ENCODE data around the gene PDK1. TPM values are rescaled to one million over a fixed set of nuclear protein-coding genes. Genes with fewer than 3 reads are reported as not detected.

PDK1 gene
- total RNA-seq, 2 experiments from 2014 or later: 36.1 to 49.1 TPM

DNA sequence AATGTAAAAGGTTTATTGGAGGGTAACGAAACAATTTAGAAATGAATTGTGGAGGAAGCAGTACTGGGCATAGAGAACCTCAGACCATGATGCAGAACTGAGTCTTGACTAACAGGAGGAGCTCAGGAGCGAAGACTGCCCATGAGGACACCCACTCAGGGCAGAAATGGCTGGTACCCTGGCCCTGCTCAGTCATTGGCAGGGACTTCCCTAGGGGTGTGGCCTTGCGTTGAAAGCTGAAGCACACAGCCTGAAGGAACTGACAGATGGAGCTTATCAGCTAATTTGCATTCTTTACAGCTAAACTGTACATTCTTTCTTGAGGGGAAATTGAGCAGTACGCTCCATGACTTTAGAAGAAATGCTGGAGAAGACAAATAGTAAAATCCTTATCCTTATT, 57.1 kb downstream of the PDK1 start:
- H3K4me3 Mint-ChIP-seq: no peak overlapping the region
- no peak overlapping the region for H3K27ac Mint-ChIP-seq
- ChIA-PET CTCF (no interaction called here), POLR2A (no interaction called here)
- no peaks in the 10 kb centered on the region for H3K27me3 Mint-ChIP-seq
- no peaks in the 10 kb centered on the region for H3K4me1 Mint-ChIP-seq
- no peaks in the 10 kb centered on the region for H3K9me3 Mint-ChIP-seq
- no peak for DNase-seq
- H3K36me3 Mint-ChIP-seq (ENCODE audit: low read depth): peaks cover 18% of the 10 kb centered on the region

- Mint-ChIP-seq H3K9me3 (no peaks in the 10 kb centered on the region), H3K4me1 (no peaks in the 10 kb centered on the region), H3K36me3 (ENCODE audit: low read depth) (peaks cover 13% of the 10 kb centered on the region), H3K4me3 (no peak overlapping the region), H3K27ac (no peak overlapping the region), H3K27me3 (no peaks in the 10 kb centered on the region)
- POLR2A ChIA-PET: no interaction called here
- no peak for DNase-seq
- CTCF ChIA-PET: interaction anchor here (0.8 kb wide), 1 partner anchor 9 kb away, joined by 3 read pairs; no protein-coding TSS in a partner anchor
Observed at GRCh38 chr2:172613615-172614231, 57.8 kb downstream of the PDK1 start.

DNA sequence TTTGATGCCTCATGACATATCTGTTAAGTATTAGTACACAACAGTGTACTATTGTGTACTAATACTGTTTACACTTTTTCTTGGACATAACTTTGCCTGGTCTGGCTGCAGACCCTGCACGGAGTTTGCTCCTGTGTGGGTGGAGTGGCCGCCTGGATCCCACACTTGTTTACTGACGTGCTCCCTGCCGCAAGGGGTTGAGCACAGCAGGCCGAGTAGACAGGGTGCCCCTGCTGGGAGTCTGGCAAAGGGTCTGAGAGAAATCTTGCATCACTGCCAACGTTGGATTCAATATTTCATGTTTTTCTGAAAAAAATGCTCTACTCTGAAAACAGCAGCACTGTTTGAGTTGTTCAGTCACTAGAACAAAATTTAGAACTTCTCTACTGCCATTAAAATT, 59.0 kb downstream of the PDK1 start:
- POLR2A ChIA-PET: no interaction called here
- no peaks in the 10 kb centered on the region for H3K27me3 Mint-ChIP-seq

GRCh38 chr2:172615727-172616261, 59.9 kb downstream of the PDK1 start:
- peaks cover 13% of the 10 kb centered on the region for H3K36me3 Mint-ChIP-seq (ENCODE audit: low read depth)
- no peak overlapping the region for H3K4me3 Mint-ChIP-seq
- POLR2A ChIA-PET: no interaction called here
- DNase-seq: no peak
- no peaks in the 10 kb centered on the region for H3K4me1 Mint-ChIP-seq
- no peak overlapping the region for H3K27ac Mint-ChIP-seq
- CTCF ChIA-PET: no interaction called here
- no peaks in the 10 kb centered on the region for H3K27me3 Mint-ChIP-seq
- H3K9me3 Mint-ChIP-seq: no peaks in the 10 kb centered on the region

More for the DNA sequence above, 59.0 kb downstream of the PDK1 start:
- DNase-seq: no peak
- H3K4me3 Mint-ChIP-seq: no peak overlapping the region
- CTCF ChIA-PET: no interaction called here
- H3K36me3 Mint-ChIP-seq (ENCODE audit: low read depth): peaks cover 13% of the 10 kb centered on the region
- H3K9me3 Mint-ChIP-seq: no peaks in the 10 kb centered on the region
- H3K27ac Mint-ChIP-seq: no peak overlapping the region
- no peaks in the 10 kb centered on the region for H3K4me1 Mint-ChIP-seq

GRCh38 chr2:172617115-172617514, 61.2 kb downstream of the PDK1 start:
- Mint-ChIP-seq H3K36me3 (ENCODE audit: low read depth) (peaks cover 11% of the 10 kb centered on the region), H3K4me1 (no peaks in the 10 kb centered on the region), H3K27ac (no peak overlapping the region), H3K4me3 (no peak overlapping the region), H3K27me3 (no peaks in the 10 kb centered on the region), H3K9me3 (no peaks in the 10 kb centered on the region)
- POLR2A ChIA-PET: no interaction called here
- CTCF ChIA-PET: no interaction called here
- DNase-seq: no peak

DNA sequence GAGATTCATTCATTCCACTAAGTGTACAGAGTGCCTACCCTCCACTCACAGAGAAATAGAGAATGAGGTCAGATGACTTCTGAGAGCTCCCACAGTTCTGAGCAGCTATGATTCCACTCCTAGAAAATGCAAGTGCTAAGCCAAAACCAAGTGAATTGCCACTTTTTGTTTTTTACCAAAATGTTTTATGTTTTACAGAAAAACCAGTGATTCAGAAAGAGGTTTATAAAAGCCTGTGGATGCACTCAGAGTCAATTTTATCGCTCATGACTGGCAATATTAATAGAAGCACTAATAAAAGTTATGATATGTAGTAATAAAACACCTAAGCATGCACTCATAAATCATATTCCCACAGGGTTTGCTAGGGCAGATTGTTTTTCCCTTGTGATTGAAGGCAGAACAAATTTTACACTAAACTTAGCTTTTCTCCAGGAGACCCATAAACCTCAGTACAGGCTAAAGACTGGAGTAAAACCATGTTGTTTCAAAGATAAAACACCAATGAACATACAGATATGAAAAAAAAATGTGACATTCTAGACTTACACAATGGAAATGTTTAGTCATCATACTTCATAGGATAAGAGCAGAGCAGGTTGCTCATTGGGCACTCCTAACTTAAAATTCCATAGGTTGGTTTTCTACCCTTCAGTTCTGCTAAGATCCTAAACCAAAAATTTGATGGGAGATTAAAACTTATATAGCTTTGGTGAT, 67.5 kb downstream of the PDK1 start:
- no peak overlapping the region for H3K4me3 Mint-ChIP-seq
- ChIA-PET POLR2A (no interaction called here), CTCF (interaction anchor here (0.7 kb wide), 1 partner anchor 117 kb away, joined by 5 read pairs; no protein-coding TSS in a partner anchor)
- no peak overlapping the region for H3K27ac Mint-ChIP-seq
- DNase-seq: no peak
- H3K9me3 Mint-ChIP-seq: no peaks in the 10 kb centered on the region
- H3K27me3 Mint-ChIP-seq: no peaks in the 10 kb centered on the region
- H3K4me1 Mint-ChIP-seq: no peaks in the 10 kb centered on the region
- H3K36me3 Mint-ChIP-seq (ENCODE audit: low read depth): peaks cover 14% of the 10 kb centered on the region

DNA sequence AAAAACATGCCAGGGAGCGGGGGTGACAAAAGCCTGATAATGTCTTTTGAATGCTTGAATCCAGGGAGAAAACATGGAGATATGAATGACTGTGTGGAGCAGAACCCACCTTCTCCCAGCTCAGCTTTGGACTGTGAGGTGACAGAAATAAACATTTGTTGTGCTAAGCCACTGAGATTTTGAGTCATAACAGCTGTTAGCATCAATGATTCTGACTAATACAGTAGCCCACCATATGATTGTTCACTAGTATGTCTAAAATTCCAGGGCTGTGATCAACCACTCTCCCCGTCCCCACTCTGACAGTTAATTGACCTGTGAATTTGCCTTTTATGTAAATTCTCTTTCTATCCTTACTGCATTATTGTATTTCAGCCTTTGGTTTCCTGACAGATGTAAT, 69.1 kb downstream of the PDK1 start:
- DNase-seq: no peak
- ChIA-PET CTCF (no interaction called here), POLR2A (no interaction called here)
- Mint-ChIP-seq H3K27ac (no peak overlapping the region), H3K27me3 (no peaks in the 10 kb centered on the region), H3K4me3 (no peak overlapping the region), H3K36me3 (ENCODE audit: low read depth) (peaks cover 24% of the 10 kb centered on the region), H3K9me3 (no peaks in the 10 kb centered on the region), H3K4me1 (no peaks in the 10 kb centered on the region)

GRCh38 chr2:172627181-172627580, 71.3 kb downstream of the PDK1 start:
- CTCF ChIA-PET: no interaction called here

DNA sequence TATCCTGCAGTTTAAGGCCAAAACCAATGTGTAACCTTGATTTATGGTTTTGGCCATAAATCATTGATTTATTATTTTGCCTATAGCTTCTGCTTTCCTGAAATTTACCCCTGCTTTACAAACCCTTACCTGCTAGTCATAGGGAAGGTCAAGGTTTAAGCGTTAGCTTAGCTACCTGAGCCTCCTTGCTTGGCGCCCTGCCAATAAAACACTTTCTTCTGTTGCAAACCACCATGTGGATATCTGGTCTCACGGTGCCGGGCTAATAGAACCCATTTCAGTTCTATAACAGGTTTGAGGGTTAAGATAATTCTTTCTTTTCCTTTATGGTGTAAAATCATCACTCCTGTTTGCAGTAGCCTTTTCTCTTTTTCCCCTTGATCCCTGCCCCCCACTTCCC, 72.2 kb downstream of the PDK1 start:
- CTCF ChIA-PET: no interaction called here
- DNase-seq: no peak
- H3K36me3 Mint-ChIP-seq (ENCODE audit: low read depth): peaks cover 23% of the 10 kb centered on the region
- H3K27ac Mint-ChIP-seq: no peak overlapping the region
- no peaks in the 10 kb centered on the region for H3K9me3 Mint-ChIP-seq
- H3K4me3 Mint-ChIP-seq: no peak overlapping the region
- POLR2A ChIA-PET: no interaction called here
- H3K27me3 Mint-ChIP-seq: no peaks in the 10 kb centered on the region
- no peaks in the 10 kb centered on the region for H3K4me1 Mint-ChIP-seq

More at GRCh38 chr2:172627181-172627580, 71.3 kb downstream of the PDK1 start:
- no peak for DNase-seq
- Mint-ChIP-seq H3K36me3 (ENCODE audit: low read depth) (peaks cover 24% of the 10 kb centered on the region), H3K27me3 (no peaks in the 10 kb centered on the region), H3K27ac (no peak overlapping the region), H3K9me3 (no peaks in the 10 kb centered on the region), H3K4me1 (no peaks in the 10 kb centered on the region), H3K4me3 (no peak overlapping the region)
- POLR2A ChIA-PET: no interaction called here

GRCh38 chr2:172629586-172629985, 73.7 kb downstream of the PDK1 start:
- Mint-ChIP-seq H3K4me1 (no peaks in the 10 kb centered on the region), H3K9me3 (no peaks in the 10 kb centered on the region), H3K27ac (no peak overlapping the region), H3K27me3 (no peaks in the 10 kb centered on the region), H3K36me3 (ENCODE audit: low read depth) (peaks cover 17% of the 10 kb centered on the region), H3K4me3 (no peak overlapping the region)
- DNase-seq: no peak
- POLR2A ChIA-PET: no interaction called here
- CTCF ChIA-PET: interaction anchor here (0.7 to 0.9 kb wide), 2 partner anchors 10 to 36 kb away, joined by 3 read pairs; no protein-coding TSS in a partner anchor

DNA sequence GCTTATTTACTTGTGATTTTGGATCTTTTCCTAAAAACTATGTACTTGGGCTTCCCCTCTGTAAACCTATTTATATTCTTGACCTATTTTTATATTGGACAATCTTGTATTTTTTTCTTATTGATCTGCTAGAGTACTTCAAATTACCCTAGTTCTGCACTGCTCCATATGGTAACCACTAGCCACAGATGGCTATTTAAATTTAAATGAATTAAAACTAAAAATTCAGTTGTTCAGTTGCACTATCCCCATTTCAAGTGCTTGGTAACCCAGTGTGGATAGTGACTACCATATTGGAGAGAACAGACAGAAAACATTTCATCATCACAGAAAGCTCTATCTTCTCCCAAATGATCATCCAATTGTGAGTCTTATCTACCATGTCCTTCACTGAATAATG, 74.3 kb downstream of the PDK1 start:
- DNase-seq: no peak
- ChIA-PET POLR2A (no interaction called here), CTCF (interaction anchor here (0.6 to 0.9 kb wide), 2 partner anchors 37 to 138 kb away, joined by 3 read pairs; no protein-coding TSS in a partner anchor)
- Mint-ChIP-seq H3K9me3 (no peaks in the 10 kb centered on the region), H3K27ac (no peak overlapping the region), H3K4me1 (no peaks in the 10 kb centered on the region), H3K36me3 (ENCODE audit: low read depth) (peaks cover 17% of the 10 kb centered on the region), H3K4me3 (no peak overlapping the region), H3K27me3 (no peaks in the 10 kb centered on the region)

GRCh38 chr2:172634477-172634876, 78.6 kb downstream of the PDK1 start:
- no peak for DNase-seq
- H3K4me1 Mint-ChIP-seq: no peaks in the 10 kb centered on the region
- no peak overlapping the region for H3K4me3 Mint-ChIP-seq
- H3K36me3 Mint-ChIP-seq (ENCODE audit: low read depth): peaks cover 3% of the 10 kb centered on the region
- ChIA-PET POLR2A (no interaction called here), CTCF (no interaction called here)
- no peaks in the 10 kb centered on the region for H3K9me3 Mint-ChIP-seq
- H3K27me3 Mint-ChIP-seq: no peaks in the 10 kb centered on the region
- H3K27ac Mint-ChIP-seq: no peak overlapping the region

GRCh38 chr2:172635548-172635947, 79.7 kb downstream of the PDK1 start:
- no peaks in the 10 kb centered on the region for H3K27me3 Mint-ChIP-seq
- H3K36me3 Mint-ChIP-seq (ENCODE audit: low read depth): no peaks in the 10 kb centered on the region
- H3K27ac Mint-ChIP-seq: no peak overlapping the region
- no peaks in the 10 kb centered on the region for H3K9me3 Mint-ChIP-seq
- CTCF ChIA-PET: no interaction called here
- H3K4me1 Mint-ChIP-seq: peaks cover 6% of the 10 kb centered on the region
- POLR2A ChIA-PET: no interaction called here
- DNase-seq: no peak
- no peak overlapping the region for H3K4me3 Mint-ChIP-seq

Measured in activated CD4-positive, alpha-beta T cell treated with anti-CD3 and anti-CD28 coated beads, Interleukin-2, amount 10 ng/mL, durations not matched to agents 7 days and 5 days (primary cell).